GM18511 (cell line): ENCODE measurements around the gene STPG2.
A peak's percentile ranks its signal among the peaks of the same experiment; 100 is the strongest.
"Not testable (repeated sequence)": the region's sequence is repeated elsewhere in the genome, so short reads cannot be mapped to it uniquely, and the experiment has no call there.

ENCODE experiments used
- ATAC-seq: cut with Tn5 transposase; IDR thresholded peaks from one replicate; pipeline ENCODE4 v1.9.1; 2021; ENCODE audit warnings: mild to moderate bottlenecking, moderate library complexity; ENCODE audit not compliant: unreplicated experiment

Gene STPG2

DNA sequence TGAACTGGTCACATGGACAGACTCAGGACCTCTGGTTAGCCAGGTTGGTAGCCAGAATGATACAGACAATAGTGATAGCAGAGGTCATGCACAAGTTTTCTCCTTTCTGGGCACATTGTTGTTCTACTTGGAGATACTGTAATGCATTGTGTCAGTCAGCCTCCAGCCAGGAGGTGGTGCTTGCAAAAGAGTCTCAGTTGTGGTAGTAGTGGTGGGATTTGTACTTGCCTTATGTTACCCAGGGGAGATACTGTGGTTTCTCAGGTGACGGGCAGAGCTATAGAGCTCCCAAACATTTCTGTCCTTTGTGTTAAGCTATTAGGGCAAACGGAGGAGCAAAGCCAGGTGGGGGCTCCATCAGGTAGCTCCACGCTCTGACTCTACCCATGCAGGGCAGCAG is 190.5 kb downstream of the STPG2 start:
- ATAC-seq = no peak

DNA sequence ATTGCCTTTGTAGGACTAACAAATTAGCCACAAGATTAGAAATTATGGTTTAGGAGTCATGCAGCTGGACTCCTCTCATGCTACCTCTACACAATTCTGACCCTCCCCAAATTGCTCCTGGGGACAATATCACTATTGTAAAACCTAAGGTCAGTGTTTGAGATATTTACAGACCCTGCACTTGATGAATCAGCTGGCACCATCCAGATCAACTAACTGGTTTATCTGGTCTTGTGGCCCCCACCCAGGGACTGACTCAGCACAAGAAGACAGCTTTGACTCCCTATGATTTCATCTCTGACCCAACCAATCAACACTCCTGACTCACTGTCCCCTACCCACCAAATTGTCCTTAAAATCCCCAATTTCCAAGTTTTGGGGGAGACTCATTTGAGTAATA is 192.4 kb downstream of the STPG2 start:
- no peak for ATAC-seq

DNA sequence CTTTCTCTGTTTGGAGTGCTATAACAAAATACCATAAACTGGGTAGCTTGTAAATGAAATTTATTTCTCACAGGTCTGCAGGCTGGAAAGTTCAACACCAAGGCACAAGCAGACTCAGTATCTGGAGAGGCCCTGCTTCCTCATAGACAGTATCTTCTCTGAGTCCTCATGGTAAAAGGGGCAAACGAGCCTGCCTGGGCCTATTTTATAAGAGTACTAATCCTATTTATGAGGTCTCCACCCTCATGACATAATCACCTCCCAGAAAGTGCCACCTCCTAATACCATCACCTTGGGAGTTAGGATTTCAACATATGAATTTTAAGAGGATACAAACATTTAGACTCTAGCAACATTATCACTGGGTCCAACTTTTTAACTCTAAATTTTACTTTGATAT is 200.3 kb downstream of the STPG2 start:
- ATAC-seq = no peak

DNA sequence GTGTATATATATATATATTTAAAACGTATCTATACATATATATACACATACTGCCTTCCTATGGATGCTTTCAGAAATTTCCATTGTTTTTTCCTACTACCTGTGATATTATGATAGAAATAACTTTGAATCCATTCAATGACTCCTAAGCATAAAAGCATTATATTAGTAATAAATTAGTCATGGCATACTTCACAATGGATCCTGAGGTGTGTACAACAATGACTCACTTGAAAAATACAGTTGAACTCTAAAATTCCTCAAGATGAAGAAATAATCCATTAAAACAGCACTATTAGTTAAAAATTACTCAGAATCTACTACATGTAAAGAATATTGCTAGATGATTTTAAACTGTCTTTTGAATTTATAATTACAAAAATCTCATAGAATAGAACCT is 201.1 kb downstream of the STPG2 start:
- ATAC-seq = no peak

DNA sequence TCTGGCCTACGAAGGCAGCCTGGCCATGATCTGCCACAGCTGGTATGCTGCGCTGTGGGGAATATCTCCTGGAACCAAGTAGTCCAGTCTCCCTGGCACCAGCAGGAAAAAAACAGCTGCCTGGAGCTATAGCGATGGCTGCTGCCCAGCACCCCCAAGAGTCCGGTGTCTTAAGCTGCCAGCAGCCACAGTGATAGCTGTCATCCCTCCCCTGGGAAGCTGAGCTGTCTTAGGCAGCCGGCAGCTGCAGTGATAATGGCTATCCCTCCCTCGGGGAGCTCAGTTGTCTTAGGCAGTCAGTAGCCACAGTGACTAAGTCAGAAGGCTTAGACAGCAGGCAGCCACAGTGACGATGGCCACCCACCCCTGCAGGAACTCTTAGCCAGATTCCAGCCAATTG is 205.1 kb downstream of the STPG2 start:
- no peak for ATAC-seq

DNA sequence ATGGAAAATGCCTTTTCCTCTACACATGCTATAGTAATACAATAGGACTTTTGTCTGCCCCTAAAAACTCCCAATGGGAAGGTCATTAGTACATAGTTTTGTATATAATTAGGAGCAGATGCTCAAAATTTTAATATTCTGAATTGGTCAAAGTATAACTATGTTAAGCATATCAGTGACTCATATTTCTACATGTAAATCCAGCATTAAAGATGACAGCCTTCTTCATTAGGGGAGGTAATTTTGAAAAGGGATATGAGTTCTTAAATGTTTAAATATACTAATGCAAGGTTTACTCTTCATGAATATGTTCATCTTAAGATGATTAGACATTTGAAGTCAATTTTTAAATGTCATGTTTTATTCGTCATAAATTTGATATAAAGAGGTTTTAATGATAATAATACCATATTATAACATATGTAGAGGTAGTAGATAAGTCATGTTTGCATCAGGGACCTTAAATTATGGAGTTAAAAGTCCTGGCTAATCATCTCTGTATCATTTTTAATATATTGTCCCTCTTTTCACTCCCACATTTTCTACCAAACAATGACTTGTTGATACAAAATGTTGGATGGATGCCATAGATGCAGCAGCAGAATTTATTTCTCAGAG is 218.8 kb downstream of the STPG2 start:
- ATAC-seq = no peak

DNA sequence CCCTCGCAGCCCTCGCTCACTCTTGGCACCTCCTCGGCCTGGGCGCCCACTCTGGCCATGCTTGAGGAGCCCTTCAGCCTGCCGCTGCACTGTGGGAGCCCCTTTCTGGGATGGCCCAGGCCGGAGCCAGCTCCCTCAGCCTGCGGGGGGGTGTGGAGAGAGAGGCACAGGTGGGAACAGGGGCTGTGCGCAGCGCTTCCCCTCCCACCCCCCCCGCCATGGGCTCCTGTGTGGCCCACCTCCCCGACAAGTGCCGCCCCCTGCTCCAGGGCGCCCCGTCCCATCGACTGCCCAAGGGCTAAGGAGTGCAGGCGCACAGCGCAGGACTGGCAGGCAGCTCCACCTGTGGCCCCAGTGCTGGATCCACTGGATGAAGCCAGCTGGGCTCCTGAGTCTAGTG is 220.2 kb downstream of the STPG2 start:
- ATAC-seq = no peak

DNA sequence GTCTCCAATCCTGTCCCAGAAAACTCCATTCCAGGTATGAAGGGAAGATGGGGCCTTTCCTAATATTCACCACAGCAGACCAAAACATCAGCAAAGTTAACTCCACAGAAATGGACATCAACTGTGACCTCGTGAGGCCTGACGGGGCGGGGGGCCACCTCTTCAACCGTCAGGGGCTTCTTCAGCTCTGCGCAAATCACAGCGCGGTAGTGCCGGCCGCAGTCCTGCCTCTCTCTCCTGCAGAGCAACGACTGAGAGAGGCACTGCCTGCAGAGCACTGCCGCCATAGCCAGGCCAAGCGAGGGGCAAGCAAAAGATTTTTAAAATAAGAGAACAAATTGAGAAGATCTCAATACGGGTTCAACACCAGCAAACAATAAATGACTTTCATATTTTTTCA is 226.2 kb downstream of the STPG2 start:
- no peak for ATAC-seq

DNA sequence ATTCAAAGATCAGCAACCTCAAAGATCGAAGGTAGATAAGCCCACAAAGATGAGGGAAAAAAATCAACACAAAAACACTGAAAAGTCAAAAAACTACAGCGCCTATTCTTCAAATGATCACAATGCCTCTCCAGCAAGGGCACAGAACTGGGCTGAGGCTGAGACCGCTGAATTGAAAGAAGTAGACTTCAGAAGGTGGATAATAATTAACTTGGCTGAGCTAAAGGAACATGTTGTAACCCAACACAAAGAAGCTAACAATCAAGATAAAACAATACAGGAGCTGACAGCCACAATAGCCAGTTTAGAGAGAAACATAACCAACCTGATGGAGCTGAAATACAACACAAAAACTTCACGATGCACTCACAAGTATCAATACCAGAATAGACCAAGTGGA is 231.1 kb downstream of the STPG2 start:
- ATAC-seq = no peak

DNA sequence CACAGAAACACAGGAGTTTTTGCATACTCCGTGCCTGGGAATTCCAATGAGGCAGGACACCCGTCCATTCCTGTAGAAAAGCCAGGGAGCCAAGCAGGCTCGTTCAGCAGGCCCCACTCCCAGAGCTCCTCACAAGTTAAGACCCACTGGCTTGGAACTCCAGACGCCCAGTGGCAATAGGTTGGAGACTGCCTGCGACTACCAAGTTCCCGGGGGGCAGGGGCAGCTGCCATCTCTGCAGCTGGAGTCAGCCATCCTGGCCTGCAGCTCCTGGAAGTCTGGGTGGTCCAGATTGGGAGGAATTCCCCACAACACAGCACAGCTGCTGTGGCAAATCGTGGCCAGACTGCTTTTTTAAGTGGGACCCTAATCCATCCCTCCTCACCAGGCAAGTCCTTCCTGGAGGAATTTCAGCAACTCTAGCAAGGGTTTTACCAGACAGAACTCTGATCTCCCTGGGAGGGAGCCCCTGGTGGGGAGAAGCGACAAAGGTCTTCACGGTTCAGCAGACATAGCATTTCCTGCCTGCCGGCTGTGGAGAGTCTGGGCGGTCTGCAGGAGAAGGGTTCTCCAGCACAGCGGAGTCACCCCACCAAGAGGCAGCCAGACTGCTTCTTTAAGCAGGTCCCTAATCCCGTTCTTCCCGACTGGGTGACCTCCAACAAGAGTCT is 231.9 kb downstream of the STPG2 start:
- ATAC-seq = no peak

DNA sequence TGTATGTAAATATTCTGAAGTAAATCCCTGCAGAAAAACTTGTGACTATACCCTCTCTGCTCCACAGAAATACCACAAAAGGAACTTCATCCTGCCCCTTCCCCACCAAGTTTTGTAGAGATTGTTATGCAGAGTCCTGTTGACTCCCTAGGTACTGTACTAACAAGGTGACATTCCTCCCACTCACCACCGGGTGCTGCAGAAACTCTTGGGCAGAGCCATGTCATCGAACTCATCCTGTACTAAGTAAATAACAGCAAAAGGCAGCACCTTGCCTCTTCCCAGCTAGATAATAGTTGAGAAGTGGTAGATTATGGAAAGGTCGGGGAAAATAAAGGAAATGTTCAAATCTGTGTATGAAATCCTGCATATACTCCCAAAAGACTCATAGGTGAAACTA is 233.3 kb downstream of the STPG2 start:
- ATAC-seq = peak; percentile 71

DNA sequence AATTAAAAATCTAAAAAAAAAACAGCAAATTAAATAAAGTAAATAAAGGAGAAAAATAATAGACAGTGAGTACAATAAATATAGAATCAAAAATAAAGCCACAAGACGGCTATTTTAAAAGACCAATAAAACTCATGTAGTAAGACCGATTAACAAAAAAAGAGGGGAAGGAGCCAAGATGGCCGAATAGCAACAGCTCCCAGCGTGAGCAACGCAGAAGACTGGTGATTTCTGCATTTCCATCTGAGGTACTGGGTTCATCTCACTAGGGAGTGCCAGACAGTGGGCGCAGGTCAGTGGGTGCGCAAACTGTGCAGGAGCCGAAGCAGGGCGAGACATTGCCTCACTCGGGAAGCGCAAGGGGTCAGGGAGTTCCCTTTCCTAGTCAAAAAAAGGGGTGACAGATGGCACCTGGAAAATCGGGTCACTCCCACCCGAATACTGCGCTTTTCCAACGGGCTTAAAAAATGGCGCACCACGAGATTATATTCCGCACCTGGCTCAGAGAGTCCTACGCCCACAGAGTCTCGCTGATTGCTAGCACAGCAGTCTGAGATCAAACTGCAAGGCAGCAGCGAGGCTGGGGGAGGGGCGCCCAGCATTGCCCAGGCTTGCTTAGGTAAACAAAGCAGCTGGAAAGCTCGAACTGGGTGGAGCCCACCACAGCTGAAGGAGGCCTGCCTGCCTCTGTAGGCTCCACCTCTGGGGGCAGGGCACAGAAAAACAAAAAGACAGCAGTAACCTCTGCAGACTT is 239.7 kb downstream of the STPG2 start:
- not testable (repeated sequence) for ATAC-seq

DNA sequence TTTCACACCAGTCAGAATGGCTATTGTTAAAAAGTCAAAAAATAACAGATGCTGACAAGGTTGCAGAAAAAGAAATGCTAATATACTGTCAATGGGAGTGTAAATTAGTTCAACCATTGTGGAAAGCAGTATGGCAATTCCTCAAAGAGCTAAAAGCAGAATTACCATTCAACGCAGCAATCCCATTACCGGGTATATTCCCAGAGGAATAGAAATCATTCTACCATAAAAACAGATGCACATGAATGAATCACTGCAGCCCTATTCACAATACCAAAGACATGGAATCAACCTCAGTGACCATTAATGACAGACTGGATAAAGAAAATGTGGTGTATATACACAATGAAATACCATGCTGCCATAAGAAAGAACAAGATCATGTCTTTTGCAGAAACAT is 243.0 kb downstream of the STPG2 start:
- no peak for ATAC-seq

DNA sequence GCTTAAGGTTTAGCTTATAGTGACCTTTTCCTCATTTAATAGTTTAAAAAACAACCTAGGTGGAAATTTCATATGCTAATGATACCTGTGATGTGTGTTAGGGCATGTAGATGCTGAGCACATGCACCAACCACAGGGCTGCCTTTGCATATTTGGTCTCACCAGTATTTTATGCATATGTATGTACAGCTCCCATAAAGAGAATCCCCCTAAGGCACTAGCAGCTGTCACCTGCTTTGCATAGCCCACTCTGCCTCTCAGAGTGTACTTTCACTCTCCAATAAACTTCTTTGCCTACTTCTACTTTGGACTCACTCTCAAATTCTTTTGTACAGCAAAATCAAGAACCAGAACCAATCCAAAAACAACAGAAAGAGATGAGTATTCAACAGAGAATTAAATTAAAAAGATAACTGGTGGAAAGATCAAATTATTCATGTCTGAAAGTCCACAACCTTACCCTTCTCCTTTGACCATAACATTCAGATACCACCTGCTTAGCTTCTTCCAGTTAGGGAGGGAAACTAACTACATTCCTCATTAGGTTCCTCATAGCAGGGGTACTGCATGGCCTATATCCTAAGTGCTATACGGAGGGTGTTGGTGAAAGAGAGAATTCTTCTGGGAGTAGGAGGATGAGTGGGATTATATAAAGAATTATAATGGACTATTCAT is 250.5 kb downstream of the STPG2 start:
- ATAC-seq = no peak

DNA sequence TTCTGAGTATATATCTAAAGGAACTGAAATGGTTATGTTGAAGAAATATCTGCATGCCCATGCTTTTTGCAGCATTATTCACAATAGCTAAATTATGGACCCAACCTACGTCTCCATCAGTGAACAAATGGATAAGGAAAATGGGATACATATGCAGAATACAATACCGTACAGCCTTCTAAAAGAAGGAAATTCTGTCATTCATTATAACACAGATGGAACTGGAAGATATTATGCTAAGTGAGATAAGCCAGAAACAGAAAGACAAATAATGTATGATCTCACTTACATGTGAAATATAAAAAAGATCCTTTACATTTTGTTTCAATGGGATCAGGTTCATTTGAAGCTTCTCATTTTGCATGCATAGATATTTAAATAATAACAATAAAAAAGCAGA is 263.3 kb downstream of the STPG2 start:
- ATAC-seq = no peak

DNA sequence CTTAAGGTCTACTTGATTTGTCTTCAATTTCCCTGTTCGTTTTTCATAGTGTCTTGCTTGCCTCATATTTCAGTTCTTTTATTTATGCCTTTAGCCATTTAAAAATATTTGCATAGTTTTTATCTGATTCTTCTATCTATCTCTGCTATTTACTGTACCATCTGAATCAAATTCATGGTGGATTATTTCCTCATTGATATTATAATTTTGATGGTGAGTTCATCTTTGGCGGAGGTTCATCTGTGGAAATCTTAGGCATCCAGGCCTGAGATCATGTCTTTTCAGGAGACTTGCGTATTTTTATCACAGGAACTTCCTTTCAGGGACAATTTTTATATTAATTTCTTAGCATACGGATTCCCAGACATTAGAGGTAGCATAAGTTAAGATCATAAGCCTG is 275.2 kb downstream of the STPG2 start:
- ATAC-seq = no peak

DNA sequence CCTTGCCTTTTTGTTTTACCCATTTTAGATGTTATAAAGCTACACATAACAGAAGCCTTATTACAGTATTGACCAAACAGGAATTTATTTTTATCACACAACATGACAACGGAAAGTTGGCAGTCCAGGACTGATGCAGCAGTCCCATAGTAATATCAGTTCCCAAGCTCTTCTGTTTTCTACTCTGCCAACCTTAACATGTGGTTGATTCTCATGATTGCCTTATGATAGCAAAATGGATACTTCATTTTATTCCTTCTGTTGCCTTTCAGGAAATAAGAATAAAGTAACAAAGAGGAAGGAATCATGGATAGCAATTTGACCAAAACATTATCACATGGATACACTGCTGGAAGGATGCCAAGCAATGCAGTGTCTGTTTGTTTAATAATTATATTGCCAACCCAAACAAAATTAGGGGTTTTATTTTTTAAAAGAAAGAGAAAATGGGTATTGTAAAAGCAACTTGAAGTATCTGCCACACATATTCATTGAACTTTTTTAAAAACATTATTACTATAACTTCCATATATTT is 275.7 kb downstream of the STPG2 start:
- ATAC-seq = no peak

DNA sequence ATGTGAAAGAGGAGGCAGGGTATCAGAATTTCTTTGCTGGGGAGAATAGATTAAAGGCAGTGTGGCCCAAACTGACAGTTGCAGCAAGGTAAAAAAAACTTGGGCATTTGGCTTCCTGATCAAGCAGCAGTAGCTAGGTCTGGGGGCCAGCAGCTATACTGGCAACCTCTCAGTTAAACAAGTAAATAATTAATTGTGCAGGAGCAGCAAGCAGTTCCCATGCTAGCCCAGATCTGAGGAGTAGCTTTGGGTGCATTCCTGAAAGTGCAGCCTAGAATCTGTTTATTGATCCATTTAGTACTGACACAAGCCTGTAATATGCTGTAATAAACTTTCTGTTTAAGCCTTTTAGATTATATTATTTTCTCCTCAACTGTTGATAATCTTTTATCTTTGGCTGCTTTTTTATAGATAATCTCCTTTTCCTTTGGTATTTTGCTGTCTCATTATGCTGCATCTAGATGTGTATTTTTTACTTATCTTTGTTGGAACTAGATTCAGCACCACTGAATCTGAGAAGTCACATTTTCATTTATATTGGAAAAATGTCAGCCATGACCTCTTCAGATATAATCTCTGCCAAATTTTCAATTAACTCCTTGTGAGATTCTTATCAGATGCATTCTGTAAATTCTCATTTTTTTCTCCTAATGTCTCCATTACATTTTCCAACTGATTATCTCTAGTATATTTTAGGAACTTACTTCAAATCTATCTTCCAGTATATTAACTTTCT is 276.3 kb downstream of the STPG2 start:
- no peak for ATAC-seq

DNA sequence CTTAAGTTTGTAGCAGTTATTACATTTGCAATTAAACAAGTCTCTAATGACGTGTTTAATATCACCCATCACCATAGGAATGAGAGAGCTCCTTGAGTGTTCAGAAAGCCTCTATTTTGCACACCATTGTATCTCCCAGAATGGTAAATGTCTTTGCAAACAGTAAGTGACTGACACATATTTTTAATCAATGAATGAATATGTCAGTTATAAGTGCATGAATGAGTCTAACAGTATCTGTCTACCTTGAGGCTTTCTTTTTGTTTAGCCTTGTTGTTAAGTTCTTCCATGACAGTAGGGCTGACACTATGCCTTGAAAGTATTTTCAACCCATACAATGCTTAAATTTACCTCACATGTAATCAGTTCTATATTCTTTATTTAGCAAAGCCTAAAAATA is 292.2 kb downstream of the STPG2 start:
- ATAC-seq = no peak

DNA sequence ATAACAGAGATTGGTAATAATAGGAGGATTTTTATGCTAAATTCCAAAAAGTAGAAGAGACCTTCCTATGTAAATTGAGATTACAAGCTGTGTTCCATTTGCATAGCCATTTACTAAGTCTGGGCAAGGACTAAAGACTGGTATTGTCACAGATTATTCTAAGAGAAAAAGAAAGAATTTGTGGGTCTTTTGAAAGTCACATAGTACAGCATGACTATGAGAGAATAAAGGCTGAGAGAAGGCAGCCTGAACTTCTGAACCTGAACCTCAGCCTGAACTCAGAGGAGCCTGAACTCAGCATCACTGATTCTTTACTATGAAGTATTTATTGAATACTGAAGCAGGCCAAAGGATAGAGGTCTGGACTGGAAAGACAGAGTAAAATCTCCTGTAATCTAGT is 297.5 kb downstream of the STPG2 start:
- ATAC-seq = no peak

DNA sequence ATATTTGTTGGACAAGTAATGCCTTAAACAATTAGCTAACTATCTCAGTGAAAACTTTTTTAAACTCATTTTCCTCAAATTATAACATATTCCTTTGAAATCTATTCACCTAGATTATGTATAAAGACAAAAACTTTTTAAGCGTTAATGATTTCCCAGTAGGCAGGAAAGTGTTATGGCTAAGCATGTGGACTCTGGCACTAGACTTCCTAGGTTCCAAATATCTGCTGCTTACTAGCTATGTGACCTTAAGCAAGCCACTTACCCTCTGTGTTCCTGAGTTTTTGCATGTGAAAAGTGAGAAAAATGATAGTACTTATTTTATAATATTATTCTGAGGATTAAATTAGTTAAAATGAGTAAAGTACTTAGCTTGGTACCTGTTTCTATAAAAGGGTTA is 301.8 kb downstream of the STPG2 start:
- ATAC-seq = no peak
